H9 (cell line): ENCODE results near the gene CYP2R1. TPM values are rescaled to one million over a fixed set of nuclear protein-coding genes. Genes with fewer than 3 reads are reported as not detected.
"Not testable (repeated sequence)": the region's sequence is repeated elsewhere in the genome, so short reads cannot be mapped to it uniquely, and the experiment has no call there.

ENCODE experiments used
- DNase-seq: peaks from one replicate; pipeline ENCODE4 v3.0.0-alpha.2; 2017
- H2AFZ ChIP-seq: one replicate; pipeline ENCODE4 v1.6.1; 2013; ENCODE audit warnings: mild to moderate bottlenecking, low read length, control low read depth, moderate library complexity
- H2AK5ac ChIP-seq: 2 replicates; pipeline ENCODE4 v1.6.1; 2013; ENCODE audit warnings: low read length, control low read depth, mixed read lengths; ENCODE audit not compliant: insufficient read length
- H2BK120ac ChIP-seq: one replicate; pipeline ENCODE4 v1.6.1; 2013; ENCODE audit warnings: low read depth, mild to moderate bottlenecking, low read length, control low read depth, inconsistent platforms; ENCODE audit not compliant: poor library complexity, severe bottlenecking
- H2BK12ac ChIP-seq: 2 replicates; pipeline ENCODE4 v1.6.1; 2013; ENCODE audit warnings: low read length, control low read depth, mixed read lengths, low read depth; ENCODE audit not compliant: insufficient read length
- H2BK15ac ChIP-seq: 2 replicates; pipeline ENCODE4 v1.6.1; 2013; ENCODE audit warnings: low read depth, low read length, control low read depth
- H2BK20ac ChIP-seq: one replicate; pipeline ENCODE4 v1.6.1; 2013; ENCODE audit warnings: low read depth, mild to moderate bottlenecking, low read length, control low read depth, inconsistent platforms; ENCODE audit not compliant: poor library complexity, severe bottlenecking
- H2BK5ac ChIP-seq: 2 replicates; pipeline ENCODE4 v1.6.1; 2013; ENCODE audit warnings: low read length, control low read depth, mixed read lengths; ENCODE audit not compliant: insufficient read length
- H3K14ac ChIP-seq: 2 replicates; pipeline ENCODE4 v1.6.1; 2013; ENCODE audit warnings: low read length, control low read depth; ENCODE audit not compliant: insufficient read depth
- H3K18ac ChIP-seq: 2 replicates; pipeline ENCODE4 v1.6.1; 2013; ENCODE audit warnings: low read depth, mild to moderate bottlenecking, mixed read lengths, low read length, control low read depth; ENCODE audit not compliant: insufficient read length
- H3K23ac ChIP-seq: 2 replicates; pipeline ENCODE4 v1.6.1; 2013; ENCODE audit warnings: low read length, control low read depth, mixed read lengths, low read depth; ENCODE audit not compliant: insufficient read length
- H3K23me2 ChIP-seq: 2 replicates; pipeline ENCODE4 v1.6.1; 2013; ENCODE audit warnings: low read depth, mild to moderate bottlenecking, mixed read lengths, low read length, control low read depth; ENCODE audit not compliant: insufficient read length, poor library complexity, severe bottlenecking
- H3K27ac ChIP-seq: 2 replicates; pipeline ENCODE4 v1.5.1; 2013; ENCODE audit warnings: low read length, control low read depth, mixed read lengths, low read depth; ENCODE audit not compliant: insufficient read length
- H3K27me3 ChIP-seq: 2 replicates; pipeline ENCODE4 v1.6.1; 2013; ENCODE audit warnings: low read length, control low read depth, inconsistent platforms; ENCODE audit not compliant: insufficient read depth
- H3K4ac ChIP-seq: 2 replicates; pipeline ENCODE4 v1.6.1; 2013; ENCODE audit warnings: low read depth, mild to moderate bottlenecking, control low read depth, inconsistent platforms, low read length, moderate library complexity
- H3K4me1 ChIP-seq: 2 replicates; pipeline ENCODE4 v1.6.1; 2013; ENCODE audit warnings: low read length, control low read depth, inconsistent platforms; ENCODE audit not compliant: insufficient read depth
- H3K4me2 ChIP-seq: 2 replicates; pipeline ENCODE4 v1.6.1; 2013; ENCODE audit warnings: low read length, control low read depth, mixed read lengths; ENCODE audit not compliant: insufficient read length, insufficient read depth
- H3K56ac ChIP-seq: 2 replicates; pipeline ENCODE4 v1.6.1; 2013; ENCODE audit warnings: low read depth, mild to moderate bottlenecking, mixed read lengths, low read length, control low read depth; ENCODE audit not compliant: insufficient read length
- H3K79me1 ChIP-seq: 2 replicates; pipeline ENCODE4 v1.6.1; 2013; ENCODE audit warnings: low read depth, mild to moderate bottlenecking, moderate library complexity, low read length, control low read depth, inconsistent platforms; ENCODE audit not compliant: insufficient read depth, poor library complexity, severe bottlenecking
- H3K79me2 ChIP-seq: 2 replicates; pipeline ENCODE4 v1.6.1; 2013; ENCODE audit warnings: low read length, control low read depth, inconsistent platforms; ENCODE audit not compliant: insufficient read depth
- H3K9ac ChIP-seq: 2 replicates; pipeline ENCODE4 v1.6.1; 2013; ENCODE audit warnings: low read length, control low read depth, mixed read lengths; ENCODE audit not compliant: insufficient read length; ENCODE audit errors: extremely low read depth
- H3K9me3 ChIP-seq: one replicate; pipeline ENCODE4 v1.6.1; 2013; ENCODE audit warnings: low read depth, low read length, inconsistent platforms; ENCODE audit not compliant: control insufficient read depth
- H3T11ph ChIP-seq: one replicate; pipeline ENCODE4 v1.6.1; 2013; ENCODE audit warnings: mild to moderate bottlenecking, low read length, control low read depth, inconsistent platforms
- H4K20me1 ChIP-seq: one replicate; pipeline ENCODE4 v1.6.1; 2013; ENCODE audit not compliant: control insufficient read depth, insufficient read length, insufficient read depth
- H4K5ac ChIP-seq: 2 replicates; pipeline ENCODE4 v1.6.1; 2013; ENCODE audit warnings: low read depth, mild to moderate bottlenecking, mixed read lengths, low read length, control low read depth; ENCODE audit not compliant: insufficient read length
- H4K8ac ChIP-seq: replicated peaks from 2 replicates; pipeline ENCODE4 v1.6.1; 2013; ENCODE audit warnings: low read length, control low read depth, mixed read lengths, low read depth; ENCODE audit not compliant: insufficient read length
- H4K91ac ChIP-seq: 2 replicates; pipeline ENCODE4 v1.6.1; 2013; ENCODE audit warnings: low read depth, mild to moderate bottlenecking, moderate library complexity, mixed read lengths, low read length, control low read depth; ENCODE audit not compliant: insufficient read length
- H3K27ac Mint-ChIP-seq, 3 experiments: 2 replicates in 2 of 3; 3 replicates in 1 of 3; pipeline ENCODE4 v1.8.0; 2020 to 2021; ENCODE audit warnings: mixed read lengths in 3 of 3, mild to moderate bottlenecking in 1 of 3, moderate library complexity in 1 of 3
- H3K27me3 Mint-ChIP-seq: 2 replicates; pipeline ENCODE4 v1.8.0; 2021; ENCODE audit warnings: low read depth, mild to moderate bottlenecking, moderate library complexity, mixed read lengths
- H3K36me3 Mint-ChIP-seq, 3 experiments: 2 replicates in 2 of 3; 3 replicates in 1 of 3; pipeline ENCODE4 v1.8.0; 2020 to 2021; ENCODE audit warnings: low read depth in 3 of 3, mixed read lengths in 3 of 3; ENCODE audit not compliant: insufficient read depth in 1 of 3
- H3K4me1 Mint-ChIP-seq, 2 experiments: 2 replicates each; pipeline ENCODE4 v1.8.0; 2020; ENCODE audit warnings: mixed read lengths in 2 of 2
- H3K4me3 Mint-ChIP-seq, 2 experiments: 2 replicates in 1 of 2; 3 replicates in 1 of 2; pipeline ENCODE4 v1.8.0; 2020 to 2021; ENCODE audit warnings: mild to moderate bottlenecking in 2 of 2, mixed read lengths in 2 of 2, moderate library complexity in 1 of 2
- H3K9me3 Mint-ChIP-seq, 2 experiments: 2 replicates in 1 of 2; 3 replicates in 1 of 2; pipeline ENCODE4 v1.8.0; 2020; ENCODE audit warnings: mild to moderate bottlenecking in 2 of 2, mixed read lengths in 2 of 2, moderate library complexity in 1 of 2
- WGBS: extraction: QIAGEN DNeasy Blood & Tissue Kit; methylation state at CpG from one replicate; pipeline ENCODE4 v1.1.7; 2013; ENCODE audit warnings: missing lambda C conversion rate, low lambda C conversion rate, mixed read lengths; ENCODE audit not compliant: insufficient read length; ENCODE audit errors: extremely low coverage; 5-methylcytosine and 5-hydroxymethylcytosine counted together
- total RNA-seq: library from RNA; stranded (reverse); gene quantifications from 2 replicates; pipeline ENCODE4 v1.2.1, GENCODE V29; 2021
- TF ChIP-seq, protein P1 (sequence below): fragments of 200-600 bp; sonication (generic); conservative IDR thresholded peaks from 3 replicates; pipeline ENCODE4 v1.8.0; 2021; ENCODE audit warnings: antibody characterized with exemption, mild to moderate bottlenecking

CYP2R1 gene
- total RNA-seq, 1 experiment from 2014 or later, result 10.3 TPM

- H2AK5ac ChIP-seq, result no peak overlapping the region
- no peak overlapping the region for H2BK15ac ChIP-seq
- no peak overlapping the region for H2BK5ac ChIP-seq
- Mint-ChIP-seq H3K36me3 (no peaks in the 10 kb centered on the region), H3K27ac (no peak overlapping the region), H3K9me3 (no peaks in the 10 kb centered on the region), H3K27me3 (no peaks in the 10 kb centered on the region), H3K4me1 (no peaks in the 10 kb centered on the region), H3K4me3 (no peak overlapping the region)
- H3K23me2 ChIP-seq, result no peaks in the 10 kb centered on the region
- no peaks in the 10 kb centered on the region for H3K4me1 ChIP-seq
- no peak overlapping the region for H4K5ac ChIP-seq
- H3K23ac ChIP-seq, result no peak overlapping the region
- no peaks in the 10 kb centered on the region for H3K27me3 ChIP-seq
- no peak overlapping the region for H3K56ac ChIP-seq
- H3K27ac ChIP-seq, result no peak overlapping the region
- H3K79me1 ChIP-seq, result no peaks in the 10 kb centered on the region
- no peaks in the 10 kb centered on the region for H3K79me2 ChIP-seq
- TF ChIP-seq, protein P1, sequence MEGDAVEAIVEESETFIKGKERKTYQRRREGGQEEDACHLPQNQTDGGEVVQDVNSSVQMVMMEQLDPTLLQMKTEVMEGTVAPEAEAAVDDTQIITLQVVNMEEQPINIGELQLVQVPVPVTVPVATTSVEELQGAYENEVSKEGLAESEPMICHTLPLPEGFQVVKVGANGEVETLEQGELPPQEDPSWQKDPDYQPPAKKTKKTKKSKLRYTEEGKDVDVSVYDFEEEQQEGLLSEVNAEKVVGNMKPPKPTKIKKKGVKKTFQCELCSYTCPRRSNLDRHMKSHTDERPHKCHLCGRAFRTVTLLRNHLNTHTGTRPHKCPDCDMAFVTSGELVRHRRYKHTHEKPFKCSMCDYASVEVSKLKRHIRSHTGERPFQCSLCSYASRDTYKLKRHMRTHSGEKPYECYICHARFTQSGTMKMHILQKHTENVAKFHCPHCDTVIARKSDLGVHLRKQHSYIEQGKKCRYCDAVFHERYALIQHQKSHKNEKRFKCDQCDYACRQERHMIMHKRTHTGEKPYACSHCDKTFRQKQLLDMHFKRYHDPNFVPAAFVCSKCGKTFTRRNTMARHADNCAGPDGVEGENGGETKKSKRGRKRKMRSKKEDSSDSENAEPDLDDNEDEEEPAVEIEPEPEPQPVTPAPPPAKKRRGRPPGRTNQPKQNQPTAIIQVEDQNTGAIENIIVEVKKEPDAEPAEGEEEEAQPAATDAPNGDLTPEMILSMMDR, result no peak
- no peak overlapping the region for H3K14ac ChIP-seq
- no peak overlapping the region for H2BK12ac ChIP-seq
- no peak overlapping the region for H3K4me2 ChIP-seq
- no peak overlapping the region for H4K91ac ChIP-seq
- H2BK120ac ChIP-seq, result no peak overlapping the region
- H4K20me1 ChIP-seq, result no peaks in the 10 kb centered on the region
- no peak overlapping the region for H2AFZ ChIP-seq
- H3K18ac ChIP-seq, result no peak overlapping the region
- H3K9ac ChIP-seq, result no peak overlapping the region
- H3T11ph ChIP-seq, result no peak overlapping the region
- H4K8ac ChIP-seq, result no peak overlapping the region
- no peak overlapping the region for H2BK20ac ChIP-seq
- no peak overlapping the region for H3K4ac ChIP-seq
- H3K9me3 ChIP-seq, result no peaks in the 10 kb centered on the region
- no peak for DNase-seq
These were observed 20.0 kb downstream of the CYP2R1 start for GRCh38 chr11:14872032-14872431.

DNA sequence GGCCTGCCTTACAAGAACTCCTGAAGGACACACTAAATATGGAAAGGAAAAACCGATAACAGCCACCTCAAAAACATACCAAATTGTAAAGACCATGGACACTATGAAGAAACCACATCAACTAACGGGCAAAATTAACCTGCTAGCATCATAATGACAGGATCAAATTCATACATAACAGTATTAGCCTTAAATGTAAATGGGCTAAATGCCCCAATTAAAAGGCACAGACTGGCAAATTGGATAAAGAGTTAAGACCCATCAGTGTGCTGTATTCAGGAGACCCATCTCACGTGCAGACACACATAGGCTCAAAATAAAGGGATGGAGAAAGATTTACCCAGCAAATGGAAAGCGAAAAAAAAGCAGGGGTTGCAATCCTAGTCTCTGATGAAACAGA is 28.3 kb downstream of the CYP2R1 start:
- H3K9ac ChIP-seq, H2BK5ac ChIP-seq, H3K4me2 ChIP-seq, H4K8ac ChIP-seq, H3K56ac ChIP-seq, H3K27ac ChIP-seq, H3K4me1 Mint-ChIP-seq, H3K4me3 Mint-ChIP-seq, H3K27me3 Mint-ChIP-seq, H2AFZ ChIP-seq, H4K91ac ChIP-seq, H2BK20ac ChIP-seq, H2BK120ac ChIP-seq, H3K79me1 ChIP-seq, H3T11ph ChIP-seq, H2AK5ac ChIP-seq, H3K18ac ChIP-seq, H3K23ac ChIP-seq, H3K23me2 ChIP-seq, H3K9me3 Mint-ChIP-seq, DNase-seq, H3K4me1 ChIP-seq, H2BK12ac ChIP-seq, H3K9me3 ChIP-seq, H3K4ac ChIP-seq, H3K14ac ChIP-seq, H4K20me1 ChIP-seq, H3K27ac Mint-ChIP-seq, H4K5ac ChIP-seq, H3K27me3 ChIP-seq, H3K79me2 ChIP-seq, H2BK15ac ChIP-seq: not testable (repeated sequence)
- peaks cover 5 to 17% (median 14%) of the 10 kb centered on the region in 3 experiments; a peak in 6 of 7 replicates for H3K36me3 Mint-ChIP-seq
- no CpG with 5 or more reads among the region's 4 CpGs for WGBS
